HG03196 (cell line): Measurements from ENCODE around the gene ACADL.
A peak's percentile ranks its signal among the peaks of the same experiment; 100 is the strongest.

ENCODE experiments used
- ATAC-seq: cut with Tn5 transposase; IDR thresholded peaks from one replicate; pipeline ENCODE4 v1.9.1; 2021; ENCODE audit not compliant: unreplicated experiment

The ACADL gene

DNA sequence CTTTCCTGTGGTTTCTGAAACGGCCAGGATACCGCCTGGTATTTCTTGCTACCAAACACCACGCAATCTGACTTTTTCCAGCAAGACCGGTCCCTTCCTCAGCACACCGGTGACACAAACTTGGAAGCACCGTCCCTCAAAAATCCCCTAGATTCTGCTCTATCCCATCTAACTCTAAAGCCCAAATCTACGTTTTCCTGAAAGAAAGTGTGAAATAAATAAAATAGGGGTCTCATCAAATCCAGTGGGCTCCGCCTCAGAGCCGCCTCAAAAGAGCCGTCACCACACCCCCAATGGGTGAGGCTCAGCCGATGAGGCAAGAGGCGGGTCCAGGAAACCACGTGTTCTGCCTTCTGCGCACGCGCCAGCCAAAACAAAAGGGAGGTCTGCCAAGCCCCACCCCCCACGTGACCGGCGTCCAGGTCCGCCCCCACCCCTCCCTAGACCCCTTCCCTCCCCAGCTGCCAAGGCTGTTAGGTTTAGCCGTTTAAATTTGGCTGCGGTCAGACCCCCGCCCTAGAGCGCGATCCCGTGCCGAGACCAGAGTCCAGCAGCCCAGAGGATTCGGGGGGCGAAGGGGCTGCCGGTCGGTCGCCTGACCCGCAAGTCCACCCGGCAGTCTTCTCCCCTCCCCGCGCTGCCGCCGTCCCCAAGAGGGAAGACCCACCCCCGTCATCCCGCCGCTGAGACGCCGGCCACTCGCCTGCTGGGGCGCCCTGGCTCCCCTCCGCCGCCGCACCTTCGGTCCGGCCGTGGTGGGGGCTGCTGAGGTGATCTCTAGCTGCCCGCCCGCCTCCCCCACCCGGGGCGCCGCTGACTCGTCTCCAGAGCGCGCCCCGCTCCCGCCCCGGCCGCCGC lies 54.6 kb downstream of the ACADL start:
- peak; percentile 69 for ATAC-seq

DNA sequence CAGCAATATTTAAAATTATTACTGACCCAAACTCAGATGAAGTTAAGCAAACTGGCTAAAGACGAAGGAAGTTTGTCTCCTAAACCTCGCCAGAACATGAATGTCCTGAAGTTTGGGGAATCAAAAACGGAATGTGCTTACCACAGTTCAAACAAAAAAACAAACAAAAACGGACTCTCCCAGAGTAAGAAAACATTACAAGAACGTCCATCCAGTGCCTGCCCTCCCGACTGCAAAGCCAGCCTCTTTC lies 55.1 kb downstream of the ACADL start:
- ATAC-seq = no peak

DNA sequence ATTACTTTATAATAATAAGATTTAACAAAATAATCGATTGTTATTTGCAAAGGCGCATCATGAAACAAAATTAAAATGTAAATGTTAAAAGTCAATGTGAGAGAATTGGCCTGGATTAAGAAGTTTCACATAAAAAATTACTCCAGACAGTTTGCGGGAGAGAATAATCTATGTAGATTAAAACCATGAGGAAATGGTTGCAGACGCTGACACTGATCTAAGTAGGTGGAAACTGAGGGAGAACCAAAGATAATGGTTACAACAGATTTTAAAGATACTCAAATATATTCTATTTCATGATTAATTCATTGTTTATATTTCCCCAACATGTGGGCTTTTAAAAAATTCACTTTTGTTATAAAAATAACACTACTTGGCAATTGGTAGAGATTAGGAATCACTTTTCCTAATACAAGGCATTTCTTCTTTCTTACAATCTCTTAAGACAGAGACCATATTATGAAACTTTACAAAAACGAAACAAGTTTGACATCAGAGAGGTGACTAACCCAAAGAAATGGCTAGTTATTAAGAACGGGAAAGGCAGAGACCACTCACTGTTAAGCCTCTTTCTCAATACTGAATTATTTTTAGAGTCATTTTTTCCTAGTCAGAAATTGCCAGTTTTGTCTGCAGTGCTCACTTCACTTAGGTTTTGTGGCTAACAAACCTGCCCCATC lies 55.6 kb downstream of the ACADL start:
- peak; percentile 36 for ATAC-seq

DNA sequence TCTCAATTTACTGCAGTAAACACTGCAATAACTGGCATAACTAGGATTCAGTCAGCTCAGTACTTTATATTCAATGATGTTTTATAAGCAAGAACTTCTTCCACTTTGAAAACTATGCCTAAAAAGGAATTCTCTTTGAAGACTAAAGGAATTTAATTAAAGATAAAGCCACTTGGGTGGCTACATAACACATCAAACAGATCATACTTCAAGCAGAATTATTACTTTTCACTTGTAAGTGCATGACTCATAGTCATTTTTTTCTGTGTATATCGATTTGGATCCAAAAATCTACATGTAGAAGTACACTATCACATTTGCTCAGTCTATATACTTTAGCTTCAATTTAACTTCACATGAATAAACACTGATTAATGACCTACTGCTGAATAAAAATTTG lies 58.0 kb downstream of the ACADL start:
- no peak for ATAC-seq

DNA sequence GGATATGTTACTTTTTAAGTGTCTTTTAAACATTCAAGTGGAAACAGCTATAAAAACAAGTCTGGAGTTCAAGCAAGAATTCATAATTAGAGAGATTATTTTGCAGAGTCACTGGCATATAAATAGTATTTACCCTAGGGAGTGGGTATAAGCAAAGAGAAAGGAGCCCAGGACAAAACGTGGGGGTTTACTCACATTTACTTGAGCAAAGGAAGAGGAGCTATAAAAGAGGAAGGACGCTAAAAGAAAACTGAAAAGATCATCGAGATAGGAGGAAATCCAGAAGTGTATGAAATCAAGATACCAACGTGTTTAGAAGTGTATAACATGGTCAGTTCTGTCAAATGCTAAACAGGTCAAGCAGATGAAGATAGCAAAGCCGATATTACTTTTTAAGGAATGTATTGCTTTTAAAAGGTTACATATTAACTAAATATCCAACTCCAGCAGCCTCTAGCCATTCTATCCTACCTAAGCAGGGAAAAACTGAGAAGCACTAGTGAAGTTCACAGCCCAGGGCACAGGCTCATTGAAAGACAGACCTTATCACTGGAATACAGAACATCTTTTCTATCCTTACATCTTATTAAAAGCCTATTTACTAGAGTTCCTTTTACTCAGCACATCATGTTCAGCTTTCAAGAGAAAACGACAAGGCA lies 62.7 kb downstream of the ACADL start:
- ATAC-seq = no peak

DNA sequence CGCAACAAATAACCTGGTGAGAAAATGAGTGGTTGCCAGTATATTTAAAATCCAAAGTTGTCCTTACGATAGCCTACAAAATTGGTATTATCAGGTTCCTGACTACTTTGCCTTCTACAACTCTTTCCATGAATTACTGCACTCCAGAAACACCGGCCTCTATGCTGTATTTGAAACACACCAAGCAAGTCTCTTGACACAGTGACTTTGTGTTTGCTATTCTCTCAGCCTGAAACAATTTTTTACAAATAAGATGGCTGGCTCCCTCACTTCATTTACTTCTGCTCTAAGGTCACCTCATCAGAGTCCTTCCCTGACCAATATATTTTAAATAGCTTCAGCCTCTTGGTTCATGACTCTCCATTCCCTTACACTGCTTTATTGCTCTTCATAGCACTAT lies 66.2 kb downstream of the ACADL start:
- ATAC-seq = no peak

DNA sequence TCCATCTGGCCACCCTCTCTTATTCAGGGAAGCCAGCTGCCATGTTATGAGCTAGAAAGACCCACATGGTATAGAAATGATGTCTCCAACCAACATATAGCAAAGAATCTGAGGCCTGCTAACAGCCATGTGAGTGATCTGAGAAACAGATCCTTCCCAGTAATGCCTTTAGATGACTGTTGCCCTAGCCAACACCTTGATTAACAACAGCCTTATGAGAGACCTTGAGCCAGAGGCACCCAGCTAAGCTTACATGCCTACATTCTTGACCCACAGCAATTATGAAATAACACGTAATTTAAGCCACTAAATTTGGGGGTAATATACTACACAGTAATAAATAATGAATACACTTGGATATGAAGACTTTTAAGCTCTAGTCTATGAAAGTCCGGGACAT lies 67.0 kb downstream of the ACADL start:
- no peak for ATAC-seq

DNA sequence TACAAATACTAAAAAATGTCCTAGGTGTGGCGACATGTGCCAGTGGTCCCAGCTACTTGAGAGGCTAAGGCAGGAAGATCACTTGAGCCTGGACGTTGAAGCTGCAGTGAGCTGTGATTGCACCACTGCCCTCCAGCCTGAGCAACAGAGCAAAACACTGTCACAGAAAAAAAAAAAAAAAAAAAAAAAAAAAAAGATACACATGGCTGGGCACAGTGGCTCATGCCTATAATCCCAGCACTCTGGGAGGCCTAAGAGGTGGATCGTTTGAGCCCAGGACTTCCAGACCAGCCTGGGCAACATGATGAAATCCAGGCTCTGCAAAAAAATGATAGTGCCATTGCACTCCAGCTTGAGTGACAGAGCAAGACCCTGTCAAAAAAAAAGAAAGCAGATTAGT lies 67.7 kb downstream of the ACADL start:
- no peak for ATAC-seq

DNA sequence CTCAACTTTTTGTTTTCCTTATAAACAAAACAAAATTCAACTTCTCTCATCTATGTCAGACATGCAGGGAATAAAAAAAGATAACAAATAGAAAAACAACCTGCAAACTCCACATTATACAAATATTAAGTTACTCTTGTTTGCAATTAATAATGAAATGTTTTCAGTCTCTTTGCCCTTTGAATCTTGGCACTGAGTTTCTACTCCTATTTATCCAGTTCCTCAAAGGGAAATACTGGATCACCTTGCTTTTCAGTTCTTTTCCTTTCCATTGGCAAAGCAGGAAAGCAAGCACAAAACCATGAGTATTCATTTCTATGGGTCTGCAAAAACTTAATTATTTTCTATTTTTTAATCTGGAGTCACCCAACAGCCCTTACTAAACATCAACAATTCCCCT lies 77.6 kb downstream of the ACADL start:
- no peak for ATAC-seq
